SK-N-SH treated with all-trans-retinoic acid at 6 μM for 48 hours (cell line): ENCODE measurements around the gene RPL12.

Experiments used
- CREB5 ChIP-seq: fragments of 250-450 bp; sonication (Bioruptor Pico); IDR thresholded peaks from 2 replicates; pipeline ENCODE4 v1.5.1; 2020; ENCODE audit warnings: low read depth, mild to moderate bottlenecking, moderate library complexity
- CSRNP3 ChIP-seq: fragments of 250-450 bp; sonication (Bioruptor Pico); IDR thresholded peaks from 2 replicates; pipeline ENCODE4 v1.5.1; 2021; ENCODE audit warnings: mild to moderate bottlenecking, moderate library complexity
- TOX ChIP-seq: fragments of 250-450 bp; sonication (Bioruptor Pico); IDR thresholded peaks from 2 replicates; pipeline ENCODE4 v1.8.0; 2021; ENCODE audit warnings: mild to moderate bottlenecking, moderate library complexity, borderline replicate concordance

- TF ChIP-seq CREB5 (CRISPR knock-in tag), result no peak
- TF ChIP-seq TOX (CRISPR knock-in tag), result no peak
- no peak for TF ChIP-seq CSRNP3 (CRISPR knock-in tag)
These were observed 38.4 kb upstream of the RPL12 start for GRCh38 chr9:127489471-127490115.
